ENCODE results near the gene LGR5.

Gene LGR5

GRCh38 chr12:71607494-71608330 lies 168.1 kb downstream of the LGR5 start:
- no peak for DNase-seq

- DNase-seq, result no peak
Observed at GRCh38 chr12:71610031-71610795, 170.6 kb downstream of the LGR5 start.

GRCh38 chr12:71621938-71622337 lies 182.3 kb downstream of the LGR5 start:
- DNase-seq, result no peak

GRCh38 chr12:71625476-71625875 lies 185.9 kb downstream of the LGR5 start:
- DNase-seq, result no peak

DNA sequence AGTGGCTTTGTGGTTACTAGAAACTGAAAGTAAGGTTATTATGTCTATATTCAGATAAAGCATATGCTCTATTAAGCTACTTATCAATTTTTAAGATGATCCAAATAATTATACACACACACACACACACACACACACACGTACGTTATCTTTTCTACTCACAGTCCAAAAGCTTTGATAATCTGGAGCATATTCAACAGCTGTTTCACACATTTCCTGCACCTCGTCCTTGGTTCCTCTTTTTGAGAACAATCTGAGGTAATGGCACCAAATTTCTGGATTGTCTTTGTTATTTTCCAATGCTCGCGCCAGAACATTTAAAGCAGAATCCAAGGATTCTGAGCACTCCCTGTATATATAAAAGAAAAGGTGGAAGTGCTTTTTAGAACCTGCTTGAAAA lies 186.5 kb downstream of the LGR5 start:
- no peak for DNase-seq

GRCh38 chr12:71626768-71627167 lies 187.2 kb downstream of the LGR5 start:
- DNase-seq, result no peak

DNA sequence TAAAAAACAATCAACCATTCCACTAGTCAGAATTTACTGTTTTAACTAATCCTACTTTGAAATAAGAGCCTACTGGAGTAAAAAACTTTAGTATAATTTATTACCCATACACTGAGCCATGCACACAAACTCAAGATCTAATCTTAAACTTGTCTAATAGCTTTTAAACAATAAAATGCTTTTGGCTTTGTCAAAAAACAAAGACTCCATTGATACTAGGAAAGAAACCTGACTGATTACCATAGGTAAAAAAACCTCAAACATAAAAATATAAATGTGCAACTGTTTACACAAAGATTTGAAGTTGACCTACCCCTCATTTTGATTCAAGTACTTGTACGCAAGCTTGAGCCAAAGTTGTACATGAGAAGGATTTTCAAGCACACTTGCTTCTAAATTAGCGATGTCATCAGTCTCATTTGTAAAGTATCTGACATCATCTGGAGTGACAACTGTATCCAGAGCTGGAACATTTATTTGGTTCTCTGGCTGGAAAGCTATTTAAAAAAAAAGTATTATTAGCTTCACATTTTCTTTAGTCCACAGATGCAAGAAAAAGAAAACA lies 187.9 kb downstream of the LGR5 start:
- DNase-seq, result no peak
